DOHH2 (cell line): ENCODE data around the gene GBE1.

Experiments
- H3F3A ChIP-seq: fragments of 200-600 bp; sonication (generic), shearing (Covaris generic); 2 replicates; pipeline ENCODE4 v1.6.0; 2016; ENCODE audit warnings: antibody characterized with exemption, mild to moderate bottlenecking; ENCODE audit not compliant: control insufficient read depth, insufficient read depth
- H3K27ac ChIP-seq: fragments of 200-600 bp; sonication (generic); 2 replicates; pipeline ENCODE4 v1.5.1; 2014; ENCODE audit warnings: low read depth, mild to moderate bottlenecking, low read length, moderate library complexity
- H3K27me3 ChIP-seq: fragments of 200-600 bp; sonication (generic); 2 replicates; pipeline ENCODE4 v1.6.1; 2014; ENCODE audit warnings: mild to moderate bottlenecking, low read length, mixed read lengths; ENCODE audit not compliant: control insufficient read depth
- H3K36me3 ChIP-seq: fragments of 200-600 bp; sonication (generic); 2 replicates; pipeline ENCODE4 v1.6.1; 2014; ENCODE audit warnings: mild to moderate bottlenecking, low read length, moderate library complexity, mixed read lengths; ENCODE audit not compliant: control insufficient read depth
- H3K4me1 ChIP-seq: fragments of 200-600 bp; sonication (generic); 2 replicates; pipeline ENCODE4 v1.6.1; 2014; ENCODE audit warnings: mild to moderate bottlenecking, low read length, mixed read lengths; ENCODE audit not compliant: control insufficient read depth
- H3K4me2 ChIP-seq: fragments of 200-600 bp; sonication (generic); 2 replicates; pipeline ENCODE4 v1.6.0; 2014; ENCODE audit warnings: mild to moderate bottlenecking, low read length, moderate library complexity
- H3K4me3 ChIP-seq: fragments of 200-600 bp; sonication (generic); 2 replicates; pipeline ENCODE4 v1.5.1; 2014; ENCODE audit warnings: mild to moderate bottlenecking, low read length, mixed read lengths
- H3K79me2 ChIP-seq: fragments of 200-600 bp; sonication (generic); 2 replicates; pipeline ENCODE4 v1.6.1; 2014; ENCODE audit warnings: mild to moderate bottlenecking, low read length, mixed read lengths; ENCODE audit not compliant: control insufficient read depth
- H3K9me2 ChIP-seq: fragments of 200-600 bp; sonication (generic); replicated peaks from 2 replicates; pipeline ENCODE4 v1.6.1; 2014; ENCODE audit warnings: mild to moderate bottlenecking, low read length, mixed read lengths; ENCODE audit not compliant: control insufficient read depth
- H3K9me3 ChIP-seq: fragments of 200-600 bp; sonication (generic); 2 replicates; pipeline ENCODE4 v1.6.1; 2014; ENCODE audit warnings: antibody characterized with exemption, low read length, mixed read lengths; ENCODE audit not compliant: control insufficient read depth, insufficient read depth
- H4K20me1 ChIP-seq: fragments of 200-600 bp; sonication (generic); 2 replicates; pipeline ENCODE4 v1.6.0; 2014; ENCODE audit warnings: low read depth, mild to moderate bottlenecking, antibody characterized with exemption, low read length, moderate library complexity; ENCODE audit not compliant: control insufficient read depth, insufficient read depth
- CTCF ChIP-seq: fragments of 200-600 bp; sonication (generic); IDR thresholded peaks from one replicate; pipeline ENCODE4 v1.5.1; 2014; ENCODE audit warnings: antibody characterized with exemption, mild to moderate bottlenecking, low read depth, low read length; ENCODE audit not compliant: poor library complexity, severe bottlenecking
- EZH2phosphoT487 ChIP-seq: fragments of 200-600 bp; sonication (generic); IDR thresholded peaks from 2 replicates; pipeline ENCODE4 v1.6.1; 2017; ENCODE audit warnings: borderline replicate concordance, mild to moderate bottlenecking, antibody characterized with exemption, low read length, moderate library complexity, mixed read lengths

Gene GBE1

DNA sequence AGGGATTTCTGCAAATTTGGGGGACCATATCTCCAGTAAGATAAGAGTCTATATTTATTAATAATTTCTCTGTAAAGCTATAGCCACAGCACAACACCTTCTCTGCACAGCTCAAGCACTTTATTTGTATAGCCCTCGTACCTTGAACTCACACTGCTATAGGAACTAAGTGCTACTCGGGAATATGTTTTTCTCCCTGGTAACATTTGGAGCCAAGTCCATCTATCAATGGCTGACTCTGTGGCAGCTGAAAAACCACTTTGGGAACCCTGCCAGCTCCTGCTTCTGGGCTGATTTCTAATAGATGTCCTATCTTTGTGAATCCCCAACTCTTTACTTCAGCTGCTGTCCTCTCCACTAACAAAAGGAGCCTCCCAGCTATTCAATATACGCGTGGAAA, 298.5 kb downstream of the GBE1 start:
- Histone ChIP-seq H3K79me2 (no peaks in the 10 kb centered on the region), H3K27ac (no peak overlapping the region), H3K4me2 (no peak overlapping the region), H3K36me3 (no peaks in the 10 kb centered on the region), H3K9me3 (no peaks in the 10 kb centered on the region), H3F3A (no peaks in the 10 kb centered on the region), H3K4me1 (no peaks in the 10 kb centered on the region), H3K4me3 (no peak overlapping the region), H4K20me1 (no peaks in the 10 kb centered on the region), H3K9me2 (no peaks in the 10 kb centered on the region), H3K27me3 (no peaks in the 10 kb centered on the region)
- no peak for TF ChIP-seq CTCF
- TF ChIP-seq EZH2phosphoT487: no peak

GRCh38 chr3:81459733-81460132, 301.7 kb downstream of the GBE1 start:
- no peaks in the 10 kb centered on the region for H3K4me1 ChIP-seq
- H3K36me3 ChIP-seq: no peaks in the 10 kb centered on the region
- no peaks in the 10 kb centered on the region for H3F3A ChIP-seq
- H3K27me3 ChIP-seq: no peaks in the 10 kb centered on the region
- H3K27ac ChIP-seq: no peak overlapping the region
- no peaks in the 10 kb centered on the region for H3K9me3 ChIP-seq
- H3K9me2 ChIP-seq: no peaks in the 10 kb centered on the region
- H3K79me2 ChIP-seq: no peaks in the 10 kb centered on the region
- no peaks in the 10 kb centered on the region for H4K20me1 ChIP-seq
- H3K4me2 ChIP-seq: no peak overlapping the region
- H3K4me3 ChIP-seq: no peak overlapping the region
- TF ChIP-seq CTCF: no peak
- no peak for TF ChIP-seq EZH2phosphoT487

- Histone ChIP-seq H3K27me3 (no peaks in the 10 kb centered on the region), H3K36me3 (no peaks in the 10 kb centered on the region), H3F3A (no peaks in the 10 kb centered on the region), H3K9me2 (no peaks in the 10 kb centered on the region), H3K79me2 (no peaks in the 10 kb centered on the region), H3K4me2 (no peak overlapping the region), H3K4me1 (no peaks in the 10 kb centered on the region), H3K27ac (no peak overlapping the region), H3K9me3 (no peaks in the 10 kb centered on the region), H3K4me3 (no peak overlapping the region), H4K20me1 (no peaks in the 10 kb centered on the region)
- TF ChIP-seq EZH2phosphoT487 (no peak), CTCF (no peak)
Observed at GRCh38 chr3:81452418-81452817, 309.0 kb downstream of the GBE1 start.

- no peaks in the 10 kb centered on the region for H3K9me3 ChIP-seq
- H3K4me2 ChIP-seq: no peak overlapping the region
- H3K79me2 ChIP-seq: no peaks in the 10 kb centered on the region
- H3K27ac ChIP-seq: no peak overlapping the region
- H4K20me1 ChIP-seq: no peaks in the 10 kb centered on the region
- H3K27me3 ChIP-seq: no peaks in the 10 kb centered on the region
- no peaks in the 10 kb centered on the region for H3K36me3 ChIP-seq
- H3F3A ChIP-seq: no peaks in the 10 kb centered on the region
- H3K9me2 ChIP-seq: no peaks in the 10 kb centered on the region
- TF ChIP-seq CTCF (no peak), EZH2phosphoT487 (no peak)
- no peaks in the 10 kb centered on the region for H3K4me1 ChIP-seq
- no peak overlapping the region for H3K4me3 ChIP-seq
Observed at GRCh38 chr3:81451611-81452010, 309.8 kb downstream of the GBE1 start.
